ENCODE measurements around the gene UCK2. TPM values are rescaled to one million over a fixed set of nuclear protein-coding genes. Genes with fewer than 3 reads are reported as not detected.

UCK2 gene
- total and polyA plus RNA-seq, 9 of the 15 experiments (the other 6 are each of a cell fraction or from before 2014, with no cell fraction given), result 71.6 to 145 (median 95.8) TPM

GRCh38 chr1:165849353-165850133 is 22.1 kb downstream of the UCK2 start (continued):
- TF ChIP-seq MGA (IDR thresholded peaks at IDR 0.05) (no peak), RB1 (IDR thresholded peaks at IDR 0.05; ENCODE audit: low read depth) (no peak), TRIM25 (IDR thresholded peaks at IDR 0.05; ENCODE audit: borderline replicate concordance) (no peak), PYGO2 (tag; IDR thresholded peaks at IDR 0.05) (no peak)
- TF ChIP-seq, protein P1, sequence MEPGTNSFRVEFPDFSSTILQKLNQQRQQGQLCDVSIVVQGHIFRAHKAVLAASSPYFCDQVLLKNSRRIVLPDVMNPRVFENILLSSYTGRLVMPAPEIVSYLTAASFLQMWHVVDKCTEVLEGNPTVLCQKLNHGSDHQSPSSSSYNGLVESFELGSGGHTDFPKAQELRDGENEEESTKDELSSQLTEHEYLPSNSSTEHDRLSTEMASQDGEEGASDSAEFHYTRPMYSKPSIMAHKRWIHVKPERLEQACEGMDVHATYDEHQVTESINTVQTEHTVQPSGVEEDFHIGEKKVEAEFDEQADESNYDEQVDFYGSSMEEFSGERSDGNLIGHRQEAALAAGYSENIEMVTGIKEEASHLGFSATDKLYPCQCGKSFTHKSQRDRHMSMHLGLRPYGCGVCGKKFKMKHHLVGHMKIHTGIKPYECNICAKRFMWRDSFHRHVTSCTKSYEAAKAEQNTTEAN (CRISPR knock-in tag; IDR thresholded peaks at IDR 0.05), result no peak

All from K562 (cell line).